ENCODE measurements around the gene TARBP1.

TARBP1 gene

GRCh38 chr1:234413990-234414389 lies 65.0 kb downstream of the TARBP1 start:
- DNase-seq (ENCODE audit: low spot score): no peak
- TF ChIP-seq CTCF (IDR thresholded peaks at IDR 0.05; ENCODE audit: extremely low read depth, insufficient read depth, missing control alignments): no peak
- in situ Hi-C loops (cut with MboI; ENCODE audit: low pct_unique_long_range_greater_than_20kb, low sequenced_read_pairs, unreplicated experiment): no loop called here

- no peak for TF ChIP-seq CTCF (IDR thresholded peaks at IDR 0.05; ENCODE audit: extremely low read depth, insufficient read depth, missing control alignments)
- DNase-seq (ENCODE audit: low spot score): no peak
- in situ Hi-C loops (cut with MboI; ENCODE audit: low pct_unique_long_range_greater_than_20kb, low sequenced_read_pairs, unreplicated experiment): no loop called here
Measured at GRCh38 chr1:234413485-234413884, 65.5 kb downstream of the TARBP1 start.

- no peak for TF ChIP-seq CTCF (IDR thresholded peaks at IDR 0.05; ENCODE audit: extremely low read depth, insufficient read depth, missing control alignments)
- DNase-seq (ENCODE audit: low spot score): no peak
- in situ Hi-C loops (cut with MboI; ENCODE audit: low pct_unique_long_range_greater_than_20kb, low sequenced_read_pairs, unreplicated experiment): no loop called here
Measured at GRCh38 chr1:234412830-234413229, 66.1 kb downstream of the TARBP1 start.

GRCh38 chr1:234409328-234409727 lies 69.7 kb downstream of the TARBP1 start:
- in situ Hi-C loops (cut with MboI; ENCODE audit: low pct_unique_long_range_greater_than_20kb, low sequenced_read_pairs, unreplicated experiment): no loop called here
- DNase-seq (ENCODE audit: low spot score): no peak
- TF ChIP-seq CTCF (IDR thresholded peaks at IDR 0.05; ENCODE audit: extremely low read depth, insufficient read depth, missing control alignments): peak; percentile 24

- no peak for TF ChIP-seq CTCF (IDR thresholded peaks at IDR 0.05; ENCODE audit: extremely low read depth, insufficient read depth, missing control alignments)
- in situ Hi-C loops (cut with MboI; ENCODE audit: low pct_unique_long_range_greater_than_20kb, low sequenced_read_pairs, unreplicated experiment): no loop called here
- no peak for DNase-seq (ENCODE audit: low spot score)
Measured at GRCh38 chr1:234408757-234409156, 70.2 kb downstream of the TARBP1 start.

GRCh38 chr1:234406871-234407270 lies 72.1 kb downstream of the TARBP1 start:
- in situ Hi-C loops (cut with MboI; ENCODE audit: low pct_unique_long_range_greater_than_20kb, low sequenced_read_pairs, unreplicated experiment): no loop called here
- DNase-seq (ENCODE audit: low spot score): no peak
- TF ChIP-seq CTCF (IDR thresholded peaks at IDR 0.05; ENCODE audit: extremely low read depth, insufficient read depth, missing control alignments): no peak

- TF ChIP-seq CTCF (IDR thresholded peaks at IDR 0.05; ENCODE audit: extremely low read depth, insufficient read depth, missing control alignments): no peak
- in situ Hi-C loops (cut with MboI; ENCODE audit: low pct_unique_long_range_greater_than_20kb, low sequenced_read_pairs, unreplicated experiment): no loop called here
- DNase-seq (ENCODE audit: low spot score): no peak
Measured at GRCh38 chr1:234405676-234406075, 73.3 kb downstream of the TARBP1 start.
